HepG2 (cell line): ENCODE data around the gene CEP97. TPM values are rescaled to one million over a fixed set of nuclear protein-coding genes. Genes with fewer than 3 reads are reported as not detected.

ENCODE experiments used
- BRCA1 ChIP-seq: sonication (generic); formaldehyde crosslinking; IDR thresholded peaks from 2 replicates; pipeline ENCODE4 v1.4.0; 2020; ENCODE audit warnings: missing genetic modification reagents
- CEBPZ ChIP-seq: IDR thresholded peaks from 2 replicates; pipeline ENCODE4 v1.6.1; 2012; ENCODE audit warnings: low read length, improper control_type of control experiment
- CHD4 ChIP-seq: fragments of 200-600 bp; sonication (generic); IDR thresholded peaks from 2 replicates; pipeline ENCODE4 v1.7.0; 2017; ENCODE audit warnings: mild to moderate bottlenecking, low read length, borderline replicate concordance
- MTA3 ChIP-seq: sonication (generic); formaldehyde crosslinking; IDR thresholded peaks from 2 replicates; pipeline ENCODE4 v1.4.0; 2020; ENCODE audit warnings: missing genetic modification reagents
- MXI1 ChIP-seq: IDR thresholded peaks from 3 replicates; pipeline ENCODE4 v1.6.1; 2012; ENCODE audit warnings: low read depth, low read length, inconsistent platforms, borderline replicate concordance
- SAP130 ChIP-seq: IDR thresholded peaks from 2 replicates; pipeline ENCODE4 v1.6.1; 2016; ENCODE audit warnings: low read depth
- SIX1 ChIP-seq: sonication (generic); formaldehyde crosslinking; IDR thresholded peaks from 2 replicates; pipeline ENCODE4 v1.4.0; 2020; ENCODE audit warnings: missing genetic modification reagents, borderline replicate concordance
- SP4 ChIP-seq: sonication (generic); formaldehyde crosslinking; IDR thresholded peaks from 2 replicates; pipeline ENCODE4 v1.8.1; 2023; ENCODE audit warnings: mild to moderate bottlenecking, missing genetic modification reagents
- TAF1 ChIP-seq: sonication (generic); formaldehyde crosslinking; IDR thresholded peaks from 2 replicates; pipeline ENCODE4 v1.4.0; 2020; ENCODE audit warnings: missing genetic modification reagents
- TBX2 ChIP-seq: sonication (generic); formaldehyde crosslinking; IDR thresholded peaks from 2 replicates; pipeline ENCODE4 v1.5.0; 2020; ENCODE audit warnings: missing genetic modification reagents, mild to moderate bottlenecking, borderline replicate concordance
- TRAFD1 ChIP-seq: sonication (generic); formaldehyde crosslinking; IDR thresholded peaks from 2 replicates; pipeline ENCODE4 v1.5.1; 2020; ENCODE audit warnings: missing genetic modification reagents, mild to moderate bottlenecking, borderline replicate concordance
- ZFY ChIP-seq: sonication (generic); formaldehyde crosslinking; IDR thresholded peaks from 2 replicates; pipeline ENCODE4 v1.4.0; 2020; ENCODE audit warnings: missing genetic modification reagents
- ZNF180 ChIP-seq: sonication (generic); formaldehyde crosslinking; IDR thresholded peaks from 2 replicates; pipeline ENCODE4 v1.4.0; 2020; ENCODE audit warnings: low read depth, missing genetic modification reagents, borderline replicate concordance
- ZNF232 ChIP-seq: sonication (generic); formaldehyde crosslinking; IDR thresholded peaks from 2 replicates; pipeline ENCODE4 v1.4.0; 2020; ENCODE audit warnings: missing genetic modification reagents, borderline replicate concordance
- ZNF260 ChIP-seq: sonication (generic); formaldehyde crosslinking; IDR thresholded peaks from 2 replicates; pipeline ENCODE4 v1.4.0; 2020; ENCODE audit warnings: missing genetic modification reagents, low read depth, mild to moderate bottlenecking, borderline replicate concordance
- ZNF263 ChIP-seq: sonication (generic); formaldehyde crosslinking; IDR thresholded peaks from 2 replicates; pipeline ENCODE4 v1.4.0; 2020; ENCODE audit warnings: missing genetic modification reagents
- ZNF296 ChIP-seq: sonication (generic); formaldehyde crosslinking; conservative IDR thresholded peaks from 2 replicates; pipeline ENCODE4 v1.5.0; 2020; ENCODE audit warnings: mild to moderate bottlenecking, missing genetic modification reagents
- ZNF724P ChIP-seq: sonication (generic); formaldehyde crosslinking; IDR thresholded peaks from 2 replicates; pipeline ENCODE4 v1.8.0; 2022; ENCODE audit warnings: missing genetic modification reagents, borderline replicate concordance
- ZNF768 ChIP-seq: sonication (generic); formaldehyde crosslinking; IDR thresholded peaks from 2 replicates; pipeline ENCODE4 v1.4.0; 2020; ENCODE audit warnings: missing genetic modification reagents
- polyA plus RNA-seq, 8 experiments: library from polyadenylated mRNA; depleted of rRNA in 3 of 8; stranded (reverse) in 7 of 8; unstranded in 1 of 8; fragments of >200 nt; fragmentation: Illumina TruSeq in 4 of 8; extraction: Trizol in 4 of 8; gene quantifications; 2 replicates each; pipeline versions ENCODE4 v1.2.1 to v1.2.3, GENCODE V29; 2011 to 2016; ENCODE audit warnings: low read depth in 4 of 8, missing spikeins in 1 of 8, mixed read lengths in 1 of 8; ENCODE audit not compliant: insufficient read depth in 1 of 8
- total RNA-seq, 5 experiments: library from RNA; depleted of rRNA; stranded (reverse); fragments of >200 nt; fragmentation: Illumina TruSeq; extraction: Trizol; gene quantifications; 2 replicates each; pipeline ENCODE4 v1.2.3, GENCODE V29; 2016; ENCODE audit warnings: low read depth in 1 of 5
- TF ChIP-seq, protein P1 (sequence below): sonication (generic); formaldehyde crosslinking; IDR thresholded peaks from 2 replicates; pipeline ENCODE4 v1.4.0; 2020; ENCODE audit warnings: mild to moderate bottlenecking, missing genetic modification reagents

Gene CEP97
- total and polyA plus RNA-seq, 2 of the 13 experiments (the other 11 are each of a cell fraction or from before 2014, with no cell fraction given), result 0.99 to 6.5 TPM

DNA sequence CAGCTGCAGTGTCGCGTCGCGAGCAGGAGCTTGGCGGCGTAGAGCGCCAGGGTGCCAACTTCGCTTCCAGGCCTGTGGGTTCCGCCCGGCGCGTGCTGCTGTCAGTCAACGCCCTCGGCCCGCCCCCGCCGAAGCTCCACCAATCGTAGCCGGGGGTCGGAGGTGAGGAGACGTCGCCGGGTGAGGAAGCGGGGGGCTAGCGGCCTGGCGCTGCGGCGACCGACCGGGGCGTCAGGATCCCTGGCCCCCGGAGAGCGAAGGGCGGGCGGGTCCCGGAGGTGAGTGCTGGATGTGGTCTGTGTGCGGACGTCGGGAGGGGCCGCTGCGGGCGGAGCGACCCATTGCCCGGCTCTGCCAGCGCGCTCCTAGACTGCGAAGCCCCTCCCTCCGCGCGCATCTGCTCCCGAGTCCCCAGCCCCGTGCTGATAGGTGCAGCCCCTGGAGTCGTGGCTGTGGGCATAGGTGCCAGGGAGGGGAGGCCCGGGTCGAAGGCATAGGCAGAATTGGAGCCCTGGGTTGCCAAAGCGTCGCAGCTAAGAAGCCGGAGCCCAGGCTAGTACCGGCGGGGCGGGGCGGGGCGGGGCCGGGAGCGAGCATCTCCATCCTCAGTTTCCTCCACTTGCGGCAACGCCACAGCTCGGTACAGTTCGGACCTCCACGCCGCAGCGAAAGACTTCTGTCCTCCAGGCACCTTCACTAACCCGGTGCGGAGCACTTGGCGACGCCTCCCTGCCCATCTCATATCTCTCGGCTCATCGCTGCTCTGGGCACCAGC, 54.8 kb downstream of the CEP97 start, which contains the start of gene NXPE3 (continued):
- TF ChIP-seq CEBPZ, result no peak
- peak; percentile 52; the same call in 1 of the 2 replicates for TF ChIP-seq SAP130 (CRISPR knock-in tag)
- TF ChIP-seq, protein P1, sequence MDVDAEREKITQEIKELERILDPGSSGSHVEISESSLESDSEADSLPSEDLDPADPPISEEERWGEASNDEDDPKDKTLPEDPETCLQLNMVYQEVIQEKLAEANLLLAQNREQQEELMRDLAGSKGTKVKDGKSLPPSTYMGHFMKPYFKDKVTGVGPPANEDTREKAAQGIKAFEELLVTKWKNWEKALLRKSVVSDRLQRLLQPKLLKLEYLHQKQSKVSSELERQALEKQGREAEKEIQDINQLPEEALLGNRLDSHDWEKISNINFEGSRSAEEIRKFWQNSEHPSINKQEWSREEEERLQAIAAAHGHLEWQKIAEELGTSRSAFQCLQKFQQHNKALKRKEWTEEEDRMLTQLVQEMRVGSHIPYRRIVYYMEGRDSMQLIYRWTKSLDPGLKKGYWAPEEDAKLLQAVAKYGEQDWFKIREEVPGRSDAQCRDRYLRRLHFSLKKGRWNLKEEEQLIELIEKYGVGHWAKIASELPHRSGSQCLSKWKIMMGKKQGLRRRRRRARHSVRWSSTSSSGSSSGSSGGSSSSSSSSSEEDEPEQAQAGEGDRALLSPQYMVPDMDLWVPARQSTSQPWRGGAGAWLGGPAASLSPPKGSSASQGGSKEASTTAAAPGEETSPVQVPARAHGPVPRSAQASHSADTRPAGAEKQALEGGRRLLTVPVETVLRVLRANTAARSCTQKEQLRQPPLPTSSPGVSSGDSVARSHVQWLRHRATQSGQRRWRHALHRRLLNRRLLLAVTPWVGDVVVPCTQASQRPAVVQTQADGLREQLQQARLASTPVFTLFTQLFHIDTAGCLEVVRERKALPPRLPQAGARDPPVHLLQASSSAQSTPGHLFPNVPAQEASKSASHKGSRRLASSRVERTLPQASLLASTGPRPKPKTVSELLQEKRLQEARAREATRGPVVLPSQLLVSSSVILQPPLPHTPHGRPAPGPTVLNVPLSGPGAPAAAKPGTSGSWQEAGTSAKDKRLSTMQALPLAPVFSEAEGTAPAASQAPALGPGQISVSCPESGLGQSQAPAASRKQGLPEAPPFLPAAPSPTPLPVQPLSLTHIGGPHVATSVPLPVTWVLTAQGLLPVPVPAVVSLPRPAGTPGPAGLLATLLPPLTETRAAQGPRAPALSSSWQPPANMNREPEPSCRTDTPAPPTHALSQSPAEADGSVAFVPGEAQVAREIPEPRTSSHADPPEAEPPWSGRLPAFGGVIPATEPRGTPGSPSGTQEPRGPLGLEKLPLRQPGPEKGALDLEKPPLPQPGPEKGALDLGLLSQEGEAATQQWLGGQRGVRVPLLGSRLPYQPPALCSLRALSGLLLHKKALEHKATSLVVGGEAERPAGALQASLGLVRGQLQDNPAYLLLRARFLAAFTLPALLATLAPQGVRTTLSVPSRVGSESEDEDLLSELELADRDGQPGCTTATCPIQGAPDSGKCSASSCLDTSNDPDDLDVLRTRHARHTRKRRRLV, result no peak
- no peak for TF ChIP-seq TRAFD1
- TF ChIP-seq TAF1 (CRISPR knock-in tag), result peak; percentile 55
- TF ChIP-seq MTA3 (CRISPR knock-in tag), result no peak
- TF ChIP-seq ZFY (CRISPR knock-in tag), result peak; percentile 87
- TF ChIP-seq ZNF724P (CRISPR knock-in tag), result peak; percentile 97
- TF ChIP-seq ZNF263, result peak; percentile 44; the same call in 1 of the 2 replicates
- no peak; the same call in 1 of the 2 replicates for TF ChIP-seq ZNF296
- TF ChIP-seq MXI1, result peak; percentile 28; the same call in 1 of the 3 replicates
- no peak for TF ChIP-seq CHD4
- no peak for TF ChIP-seq ZNF232
- peak; percentile 79 for TF ChIP-seq TBX2 (CRISPR knock-in tag)
- TF ChIP-seq ZNF768 (CRISPR knock-in tag), result peak; percentile 48; the same call in 1 of the 2 replicates
- no peak for TF ChIP-seq SIX1
- TF ChIP-seq ZNF260 (CRISPR knock-in tag), result no peak
- peak; percentile 99 for TF ChIP-seq SP4 (CRISPR knock-in tag)
- TF ChIP-seq ZNF180 (CRISPR knock-in tag), result no peak
- TF ChIP-seq BRCA1, result peak; percentile 62
